ENCODE measurements around the gene RAMP3. TPM values are rescaled to one million over a fixed set of nuclear protein-coding genes. Genes with fewer than 3 reads are reported as not detected.
"Not testable (repeated sequence)": the region's sequence is repeated elsewhere in the genome, so short reads cannot be mapped to it uniquely, and the experiment has no call there.

RAMP3 gene
- total and polyA plus RNA-seq, 9 donors = 2.9 to 26.0 (median 8.0) TPM

- whole genome bisulfite sequencing, 3 donors = 27 to 36% (median 35%) methylated on average over 2 of the region's 2 CpGs
- Histone ChIP-seq H3K36me3 (no peaks in the 10 kb centered on the region), H3K9me3 (no peaks in the 10 kb centered on the region), H3K4me1 (ENCODE audit: insufficient read depth) (no peaks in the 10 kb centered on the region), H3K27ac (no peak overlapping the region), H3K27me3 (no peaks in the 10 kb centered on the region), H3K4me3 (no peak overlapping the region)
- no peak for TF ChIP-seq POLR2A (IDR thresholded peaks at IDR 0.05)
- no peak for TF ChIP-seq EP300 (IDR thresholded peaks at IDR 0.05)
- no peak for TF ChIP-seq CTCF (IDR thresholded peaks at IDR 0.05)
- no peak for DNase-seq
- intact Hi-C loops (cut with DNase I) = no loop called here
Measured at GRCh38 chr7:45203936-45204445, 46.4 kb downstream of the RAMP3 start.

- WGBS, 3 donors = 88 to 90% (median 90%) methylated on average over 5 of the region's 5 CpGs
- H3K27me3 ChIP-seq; intact Hi-C loops (cut with DNase I): not testable (repeated sequence)
Measured at GRCh38 chr7:45206266-45206665, 48.7 kb downstream of the RAMP3 start.

GRCh38 chr7:45209909-45210308 is 52.3 kb downstream of the RAMP3 start:
- intact Hi-C loops (cut with DNase I); H3K4me3 ChIP-seq; H3K36me3 ChIP-seq; H3K27me3 ChIP-seq; H3K4me1 ChIP-seq (ENCODE audit: insufficient read depth); H3K9me3 ChIP-seq; H3K27ac ChIP-seq; DNase-seq: not testable (repeated sequence)
- WGBS, 3 donors = 74 to 82% (median 80%) methylated on average over 3 of the region's 3 CpGs

More at GRCh38 chr7:45206266-45206665, 48.7 kb downstream of the RAMP3 start:
- H3K36me3 ChIP-seq; H3K27ac ChIP-seq; DNase-seq; H3K9me3 ChIP-seq; H3K4me3 ChIP-seq; H3K4me1 ChIP-seq (ENCODE audit: insufficient read depth): not testable (repeated sequence)

GRCh38 chr7:45211066-45211465 is 53.5 kb downstream of the RAMP3 start:
- WGBS, 3 donors = 52 to 63% (median 60%) methylated on average over 4 of the region's 4 CpGs
- intact Hi-C loops (cut with DNase I) = no loop called here
- H3K4me3 ChIP-seq = no peak overlapping the region
- no peak for TF ChIP-seq EP300 (IDR thresholded peaks at IDR 0.05)
- no peak for TF ChIP-seq POLR2A (IDR thresholded peaks at IDR 0.05)
- no peak for TF ChIP-seq CTCF (IDR thresholded peaks at IDR 0.05)
- H3K4me1 ChIP-seq (ENCODE audit: insufficient read depth) = no peaks in the 10 kb centered on the region
- DNase-seq = no peak
- H3K27ac ChIP-seq = no peak overlapping the region
- H3K27me3 ChIP-seq = no peaks in the 10 kb centered on the region
- H3K9me3 ChIP-seq = no peaks in the 10 kb centered on the region
- no peaks in the 10 kb centered on the region for H3K36me3 ChIP-seq

- no peaks in the 10 kb centered on the region for H3K9me3 ChIP-seq
- no peak for DNase-seq
- intact Hi-C loops (cut with DNase I) = no loop called here
- H3K27me3 ChIP-seq = no peaks in the 10 kb centered on the region
- H3K4me1 ChIP-seq (ENCODE audit: insufficient read depth) = no peaks in the 10 kb centered on the region
- 85 to 88% (median 86%) methylated on average over 2 of the region's 2 CpGs for WGBS, 3 donors
- no peaks in the 10 kb centered on the region for H3K36me3 ChIP-seq
- H3K4me3 ChIP-seq = no peak overlapping the region
- H3K27ac ChIP-seq = no peak overlapping the region
- no peak for TF ChIP-seq CTCF (IDR thresholded peaks at IDR 0.05)
- TF ChIP-seq EP300 (IDR thresholded peaks at IDR 0.05) = no peak
- TF ChIP-seq POLR2A (IDR thresholded peaks at IDR 0.05) = no peak
Measured at GRCh38 chr7:45211958-45212357, 54.4 kb downstream of the RAMP3 start.
